Measurements from ENCODE around the gene MRGPRG.

MRGPRG gene

DNA sequence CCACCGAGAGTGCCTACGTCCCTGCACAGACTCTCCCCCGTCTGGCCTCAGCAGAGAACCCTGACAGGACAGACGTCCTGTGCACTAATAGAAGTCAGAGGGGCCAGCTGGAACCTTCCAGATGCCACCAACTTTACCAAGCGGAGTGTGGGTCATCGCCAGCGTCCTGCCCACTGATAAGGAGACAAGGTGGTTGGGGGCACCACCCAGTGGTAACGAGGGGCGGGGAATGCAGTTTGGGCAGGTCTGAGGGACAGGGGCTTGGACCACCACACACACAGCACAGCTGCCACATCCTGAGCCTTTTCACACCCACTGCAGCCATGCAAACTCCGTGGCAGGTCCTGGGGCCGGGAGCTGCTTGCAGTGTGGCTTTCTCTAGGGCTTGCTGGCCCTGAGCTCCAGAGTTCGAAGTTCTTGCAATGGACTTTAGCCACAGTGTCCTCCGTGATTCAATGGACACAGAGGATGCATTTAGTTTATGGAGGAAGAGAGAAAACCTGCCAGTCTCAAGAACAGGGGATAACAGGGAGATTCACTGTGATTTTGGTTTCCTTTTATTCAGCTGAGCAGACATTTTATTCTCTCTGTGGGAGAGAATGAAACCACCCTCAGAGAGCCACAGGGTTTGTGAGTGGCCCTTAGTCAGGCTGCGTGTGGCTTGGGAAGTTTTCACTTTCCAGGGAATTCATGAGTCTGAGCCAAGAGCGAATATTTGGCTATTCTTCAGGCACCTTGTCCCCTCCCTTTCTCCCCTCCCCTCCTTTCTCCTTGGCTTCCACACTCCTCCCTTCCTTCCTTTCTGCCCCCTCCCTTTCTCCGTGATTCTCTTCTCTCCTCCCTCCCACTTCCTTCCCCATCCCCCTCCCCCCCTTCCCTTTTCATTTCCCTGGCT lies 13.1 kb downstream of the MRGPRG start:
- no peak for DNase-seq

- no peak for DNase-seq
These were observed 14.2 kb downstream of the MRGPRG start for GRCh38 chr11:3204141-3205015.

- DNase-seq, result no peak
These were observed 15.2 kb downstream of the MRGPRG start for GRCh38 chr11:3203221-3204043.

DNA sequence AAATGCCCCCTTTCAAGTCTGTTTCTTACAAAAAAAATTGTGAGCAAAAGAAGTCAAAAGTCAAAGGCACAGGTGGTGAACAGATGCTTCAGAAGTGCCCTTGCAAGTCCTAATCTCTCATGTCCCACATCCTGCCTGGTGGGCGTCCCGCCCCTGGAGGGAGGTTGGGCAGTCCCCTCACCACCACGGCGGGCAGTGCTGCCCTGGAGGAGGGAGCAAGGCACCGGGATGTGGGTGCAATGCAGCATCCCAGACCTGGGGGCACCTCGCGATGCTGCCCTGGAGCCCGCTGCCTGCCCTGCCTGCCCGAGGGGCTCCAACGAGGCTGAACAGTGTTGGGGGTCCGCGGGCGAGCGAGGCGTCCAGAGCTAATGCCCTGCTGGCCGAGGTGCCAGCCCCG lies 15.9 kb downstream of the MRGPRG start:
- DNase-seq, result no peak

- no peak for DNase-seq
These were observed 16.3 kb downstream of the MRGPRG start for GRCh38 chr11:3202305-3202704.

DNA sequence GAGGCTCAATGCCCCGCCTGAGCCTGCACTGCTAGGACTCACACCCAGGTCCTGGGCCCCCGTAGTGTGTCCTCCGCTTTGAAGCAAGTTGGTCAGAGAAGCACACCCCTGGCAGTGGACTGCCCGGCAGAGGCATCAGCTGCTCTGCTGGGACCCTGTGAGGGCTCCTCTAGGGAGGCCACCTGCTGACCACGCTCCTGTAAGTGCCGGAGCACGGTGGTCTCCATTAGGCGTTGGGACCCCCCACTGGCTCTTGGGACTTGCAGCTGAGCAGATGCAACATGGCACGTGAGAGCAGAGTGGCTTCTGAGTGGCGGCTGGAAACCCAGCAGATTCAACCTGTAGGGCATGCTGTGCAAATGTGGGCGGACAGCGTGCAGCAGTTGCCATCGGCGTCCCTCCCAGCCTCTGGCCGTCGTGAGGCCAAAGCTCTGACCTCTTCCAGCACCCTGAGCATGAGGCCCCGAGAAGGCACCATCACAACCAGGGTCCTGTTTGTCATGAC lies 16.9 kb downstream of the MRGPRG start:
- no peak for DNase-seq

DNA sequence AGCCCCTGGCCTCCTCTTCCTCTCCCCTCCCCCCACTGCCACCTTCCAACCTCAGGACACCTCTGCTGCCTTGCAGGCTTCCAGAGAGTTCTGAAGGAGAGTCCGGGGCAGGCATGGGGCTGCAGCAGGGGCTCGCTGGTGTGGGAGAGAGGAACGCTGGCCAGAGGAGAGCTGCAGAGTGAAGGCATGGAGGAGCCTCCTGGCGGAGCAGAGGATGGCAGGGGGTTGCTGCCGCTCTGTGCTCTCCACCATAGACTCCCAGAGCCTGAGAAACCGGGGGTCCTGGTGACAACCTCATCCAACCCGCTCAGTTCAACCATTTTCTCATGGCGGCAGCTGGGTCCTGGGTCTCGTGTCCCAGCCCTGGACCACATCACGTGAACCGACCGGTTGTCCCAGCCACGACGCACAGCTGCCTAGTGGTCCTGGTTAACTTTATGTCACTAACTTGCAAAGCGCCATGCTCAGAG lies 17.5 kb downstream of the MRGPRG start:
- no peak for DNase-seq

DNA sequence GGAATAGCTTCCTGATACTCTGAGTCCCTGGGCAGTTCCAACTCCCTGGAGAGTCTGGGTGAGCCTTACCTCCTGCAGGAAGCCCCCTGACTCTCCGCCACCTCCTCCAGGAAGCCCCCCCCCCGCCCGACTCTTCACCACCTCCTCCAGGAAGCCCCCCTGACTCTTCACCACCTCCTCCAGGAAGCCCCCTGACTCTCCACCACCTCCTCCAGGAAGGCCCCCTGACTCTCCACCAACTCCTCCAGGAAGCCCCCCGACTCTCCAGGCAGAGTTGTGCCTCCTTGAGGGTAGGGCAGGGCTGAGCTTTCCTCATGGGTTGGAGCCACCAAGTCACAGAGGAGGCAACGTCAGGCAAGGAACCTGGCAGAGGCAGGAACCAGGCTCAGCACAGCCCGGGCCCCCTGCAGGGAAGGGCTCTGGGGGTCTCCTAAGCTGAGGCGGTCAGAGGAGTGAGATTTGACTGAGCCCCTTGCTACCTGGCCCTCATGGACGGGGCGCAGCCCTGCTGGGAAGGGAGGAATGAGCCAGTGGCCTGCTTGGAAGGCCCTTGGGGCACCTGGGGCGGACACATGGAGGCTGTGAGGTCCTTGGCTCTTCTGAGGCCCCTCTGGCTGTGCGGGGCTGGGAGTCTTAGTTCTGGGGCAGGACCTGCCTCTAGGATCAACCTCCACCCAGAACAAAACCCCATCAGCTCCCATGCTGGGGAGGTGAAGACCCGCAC lies 18.1 kb downstream of the MRGPRG start:
- DNase-seq, result no peak

DNA sequence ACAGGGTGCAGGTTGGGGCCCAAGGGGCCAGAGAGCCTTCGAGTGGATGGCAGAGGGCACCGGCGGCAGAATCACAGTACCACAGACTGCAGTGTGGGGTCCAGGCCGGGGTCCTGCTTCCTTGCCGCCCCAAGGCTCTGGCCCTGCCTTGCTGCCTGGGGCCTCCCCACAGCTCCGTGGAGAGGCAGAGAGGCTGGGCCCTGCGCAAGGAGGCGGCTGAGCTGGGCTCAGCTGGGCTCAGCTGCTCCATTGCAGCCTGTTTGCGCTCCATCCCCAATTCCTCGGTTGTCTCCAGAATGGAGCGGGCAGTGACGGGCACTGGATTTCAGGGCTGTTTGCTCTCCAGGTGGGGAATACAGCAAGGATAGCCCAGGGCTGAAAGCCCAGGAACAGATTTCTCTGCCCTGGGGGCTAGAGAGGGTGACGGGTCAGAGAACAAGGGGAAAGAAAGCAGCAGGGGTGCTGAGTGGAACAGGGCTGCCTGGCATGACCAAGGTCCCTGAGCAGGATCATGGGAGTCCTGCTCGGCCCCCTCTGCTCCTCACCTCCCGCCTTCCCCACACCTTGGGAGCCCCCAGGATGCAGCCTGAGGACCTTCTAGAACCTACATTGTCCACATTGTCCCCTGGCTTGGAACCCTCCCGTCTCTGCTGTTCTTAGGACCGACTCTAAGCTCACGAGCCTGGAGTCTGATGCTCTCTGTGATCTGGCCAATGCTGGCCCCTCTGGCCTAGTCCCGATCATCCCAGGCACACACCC lies 18.9 kb downstream of the MRGPRG start:
- no peak for DNase-seq

- DNase-seq, result no peak
These were observed 19.8 kb downstream of the MRGPRG start for GRCh38 chr11:3198815-3199214.

- DNase-seq, result no peak
These were observed 20.6 kb downstream of the MRGPRG start for GRCh38 chr11:3197878-3198528.

GRCh38 chr11:3197044-3197695 lies 21.4 kb downstream of the MRGPRG start:
- no peak for DNase-seq

DNA sequence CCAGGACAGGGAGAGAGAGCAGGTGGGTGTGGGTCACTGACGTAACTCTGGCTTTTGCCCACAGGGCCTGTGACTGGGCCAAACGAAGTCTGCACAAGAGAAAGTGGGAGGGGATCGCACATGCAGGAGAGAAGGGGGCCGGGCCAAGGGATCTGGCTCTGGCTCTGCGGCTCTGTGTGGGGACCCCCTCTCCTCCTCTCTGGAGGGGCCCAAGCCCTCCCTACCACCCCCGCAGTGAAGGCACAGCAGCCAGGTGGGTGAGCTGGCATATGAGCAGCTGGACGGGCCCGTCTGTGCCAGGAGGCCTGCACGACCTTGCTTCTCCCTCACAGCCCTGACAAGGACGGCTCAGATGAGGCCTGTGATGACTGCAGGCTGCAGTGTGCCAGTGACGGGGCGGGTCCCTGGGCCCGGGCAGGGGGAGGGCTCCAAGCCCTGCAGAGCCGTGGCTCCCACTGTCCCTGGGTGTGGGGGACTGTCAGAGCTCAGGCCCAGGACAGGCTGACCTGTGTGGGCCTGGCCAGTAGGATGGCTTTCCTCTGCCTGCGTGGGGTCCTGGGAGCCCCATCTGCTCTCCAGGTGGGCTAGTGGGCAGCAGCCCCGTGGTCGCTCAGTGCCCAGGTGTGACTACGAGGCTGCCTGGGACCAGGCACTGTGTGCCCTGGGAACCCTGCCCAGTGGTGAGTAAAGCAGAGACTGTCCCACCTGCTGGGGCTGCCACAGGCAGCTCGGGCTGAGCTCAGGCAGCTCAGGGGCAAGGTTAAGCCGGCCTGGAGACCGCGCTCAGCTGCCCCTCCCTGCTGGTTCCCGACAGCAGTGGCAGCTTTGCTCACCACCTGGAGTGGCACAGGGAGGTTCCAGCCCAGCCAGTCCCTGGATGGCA lies 22.2 kb downstream of the MRGPRG start:
- no peak for DNase-seq

GRCh38 chr11:3195251-3196160 lies 23.1 kb downstream of the MRGPRG start:
- no peak for DNase-seq

DNA sequence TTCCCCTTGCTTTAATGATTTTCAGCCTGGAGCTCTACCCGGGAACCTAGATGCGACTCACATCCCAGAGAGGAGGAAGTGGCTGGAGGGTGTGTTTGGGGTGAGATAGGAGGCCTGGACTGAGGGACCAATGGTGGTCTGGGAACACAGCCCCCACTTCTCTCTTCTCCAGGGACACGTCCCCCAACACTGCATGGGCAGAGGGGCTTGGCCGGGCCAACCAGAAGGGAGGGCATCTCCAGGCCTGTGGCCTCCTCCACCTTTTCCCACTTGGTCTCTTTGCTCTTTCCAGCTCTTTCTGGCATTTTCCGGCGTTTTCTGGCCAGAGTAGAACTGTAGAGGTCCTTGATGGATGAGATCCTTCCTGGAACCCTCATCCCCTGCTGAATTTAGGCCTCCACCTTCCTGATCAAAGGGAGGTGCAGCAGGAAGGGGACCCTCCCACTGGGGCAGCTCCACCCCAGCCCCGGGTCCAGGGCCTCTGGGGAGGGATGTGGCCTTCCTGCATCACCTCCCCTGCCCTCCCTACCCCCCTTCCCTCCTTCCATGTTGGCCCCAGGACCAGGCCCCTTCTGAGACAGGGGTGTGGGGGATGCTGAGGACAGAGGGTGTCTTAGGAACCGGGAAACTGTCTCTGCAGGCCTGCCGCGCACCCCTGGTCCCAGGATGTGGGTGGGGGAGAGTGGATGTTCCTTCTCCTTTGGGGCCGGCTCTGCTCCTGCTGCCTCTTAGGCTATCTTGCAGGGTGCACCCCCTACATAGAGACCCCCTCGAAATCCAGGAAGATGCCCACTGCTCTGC lies 24.4 kb downstream of the MRGPRG start:
- no peak for DNase-seq

DNA sequence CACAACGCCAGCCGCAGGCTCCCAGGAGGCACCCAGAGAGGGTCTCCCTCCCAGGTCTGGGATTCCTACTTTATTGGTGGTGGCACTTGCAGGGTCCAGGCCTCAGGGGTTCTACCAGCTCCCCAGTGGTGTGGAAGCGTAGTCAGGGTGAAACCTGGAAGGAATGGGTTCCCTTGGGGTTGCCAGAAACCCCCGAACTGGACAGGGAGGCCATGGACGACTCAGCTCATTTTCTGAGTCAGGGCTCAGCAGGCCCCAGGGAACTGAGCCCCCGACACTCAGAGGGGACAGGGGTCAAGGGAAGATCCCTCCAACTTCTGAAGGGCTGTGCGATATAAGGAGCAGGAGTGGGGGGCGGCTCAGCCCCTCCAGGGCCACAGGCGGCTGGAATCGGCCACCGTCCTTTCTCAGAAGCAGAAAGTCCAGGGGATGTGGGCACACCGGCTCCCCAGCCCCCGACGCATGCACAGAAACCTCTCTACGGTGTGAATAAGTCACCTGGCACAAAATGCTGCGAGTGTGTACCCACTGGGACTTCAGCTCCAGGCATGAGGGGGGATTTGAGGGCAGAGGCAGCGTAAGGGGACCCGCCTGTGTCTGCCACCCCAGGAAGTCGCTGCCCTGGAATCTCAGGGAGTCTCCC lies 25.1 kb downstream of the MRGPRG start:
- DNase-seq, result no peak
